Mammary epithelial cell (primary cell): ENCODE data around the gene PLD2.

Experiments
- CTCF ChIP-seq, 2 donors: IDR thresholded peaks in 1 of 2; conservative IDR thresholded peaks in 1 of 2; 2 replicates each; pipeline ENCODE4 v1.5.1; 2011 to 2012; ENCODE audit warnings: inconsistent platforms in 2 of 2, low read length in 2 of 2, mild to moderate bottlenecking in 2 of 2, control low read depth in 1 of 2, low read depth in 1 of 2; ENCODE audit not compliant: insufficient read depth in 1 of 2; ENCODE audit errors: extremely low read depth in 1 of 2
- EZH2 ChIP-seq: IDR thresholded peaks from 2 replicates; pipeline ENCODE4 v1.6.1; 2012; ENCODE audit warnings: low read length, inconsistent platforms, borderline replicate concordance

DNA sequence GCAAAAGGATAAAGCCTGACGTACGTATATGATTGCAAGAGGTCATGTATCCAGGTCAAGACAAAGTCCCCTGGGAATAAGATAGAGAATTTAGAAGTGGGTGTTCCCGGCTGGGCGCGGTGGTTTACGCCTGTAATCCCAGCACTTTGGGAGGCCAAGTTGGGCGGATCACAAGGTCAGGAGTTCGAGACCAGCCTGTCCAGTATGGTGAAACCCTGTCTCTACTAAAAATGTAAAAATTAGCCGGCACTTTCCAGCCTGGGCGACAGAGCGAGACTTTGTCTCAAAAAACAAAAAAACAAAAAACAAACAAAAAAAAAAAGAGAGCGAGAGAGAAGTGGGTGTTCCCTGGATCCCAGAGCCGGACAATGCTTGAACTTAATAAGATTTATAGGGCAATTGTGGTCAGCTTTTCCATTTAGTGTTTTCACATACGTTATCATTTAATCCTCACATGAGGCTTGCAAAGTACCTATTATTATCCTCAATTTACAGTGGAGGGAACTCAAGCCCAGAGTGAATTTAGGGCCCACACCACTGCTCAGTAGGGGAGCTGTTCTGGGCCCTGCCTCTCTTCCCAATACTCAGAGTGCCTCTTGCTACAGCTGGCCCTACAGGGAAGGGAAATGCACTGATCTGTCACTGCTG is 18.7 kb upstream of the PLD2 start:
- TF ChIP-seq CTCF (conservative IDR thresholded peaks at IDR 0.05 in 1 of 2, IDR thresholded peaks at IDR 0.05 in 1 of 2; ENCODE audit: extremely low read depth in 1 of 2, insufficient read depth in 1 of 2, low read depth in 1 of 2, low read length in 2 of 2) (no peak), EZH2 (no peak)
